Suprapubic skin (tissue), 4 donors: ENCODE measurements around the gene ADCY5. TPM values are rescaled to one million over a fixed set of nuclear protein-coding genes. Genes with fewer than 3 reads are reported as not detected.

Experiments used
- DNase-seq, 2 donors: peaks; one replicate each; pipeline ENCODE4 v3.0.0-alpha.2; 2019; ENCODE audit warnings: low spot score in 2 of 2
- H3K27ac ChIP-seq: fragments of 200-600 bp; sonication (generic); one replicate; pipeline ENCODE4 v1.5.1; 2019
- H3K27me3 ChIP-seq: fragments of 200-600 bp; sonication (generic); one replicate; pipeline ENCODE4 v1.5.1; 2019
- H3K36me3 ChIP-seq: fragments of 200-600 bp; sonication (generic); one replicate; pipeline ENCODE4 v1.5.1; 2019
- H3K4me1 ChIP-seq: fragments of 200-600 bp; sonication (generic); one replicate; pipeline ENCODE4 v1.5.1; 2019
- H3K4me3 ChIP-seq: fragments of 200-600 bp; sonication (generic); one replicate; pipeline ENCODE4 v1.5.1; 2019; ENCODE audit warnings: mild to moderate bottlenecking
- H3K9me3 ChIP-seq: fragments of 200-600 bp; sonication (generic); one replicate; pipeline ENCODE4 v1.5.1; 2019
- CTCF ChIP-seq, 2 donors: fragments of 200-600 bp in 1 of 2; fragments of 450-650 bp in 1 of 2; sonication (generic) in 1 of 2; IDR thresholded peaks; one replicate each; pipeline ENCODE4 v1.5.1; 2016 to 2019; ENCODE audit warnings: antibody characterized with exemption in 2 of 2, mild to moderate bottlenecking in 1 of 2, moderate library complexity in 1 of 2
- EP300 ChIP-seq: sonication (generic); formaldehyde crosslinking; IDR thresholded peaks from one replicate; pipeline ENCODE4 v1.6.1; 2017; ENCODE audit warnings: antibody characterized with exemption
- POLR2A ChIP-seq, 2 donors: fragments of 450-650 bp; IDR thresholded peaks; one replicate each; pipeline ENCODE4 v1.6.1; 2017; ENCODE audit warnings: antibody characterized with exemption in 2 of 2, mild to moderate bottlenecking in 2 of 2, moderate library complexity in 2 of 2
- POLR2AphosphoS5 ChIP-seq, 3 donors: sonication (generic); formaldehyde crosslinking; IDR thresholded peaks; one replicate each; pipeline ENCODE4 v1.6.1; 2017; ENCODE audit warnings: antibody characterized with exemption in 3 of 3
- WGBS: methylation state at CpG from one replicate; pipeline ENCODE4 v1.1.5; 2018; 5-methylcytosine and 5-hydroxymethylcytosine counted together
- total RNA-seq, 4 donors: library from RNA; depleted of rRNA; stranded (reverse); fragments of >200 nt; gene quantifications; one replicate each; pipeline ENCODE4 v1.1.0, GENCODE V29; 2016

Gene ADCY5
- total RNA-seq, 4 donors from 2014 or later, result 1.4 to 4.9 (median 4.0) TPM

- no peak for DNase-seq
- Histone ChIP-seq H3K27me3 (no peaks in the 10 kb centered on the region), H3K4me1 (no peaks in the 10 kb centered on the region), H3K36me3 (peaks cover 15% of the 10 kb centered on the region), H3K27ac (no peak overlapping the region), H3K9me3 (no peaks in the 10 kb centered on the region), H3K4me3 (no peak overlapping the region)
- TF ChIP-seq EP300 (no peak), POLR2AphosphoS5 (IDR thresholded peaks at IDR 0.05) (no peak), POLR2A (IDR thresholded peaks at IDR 0.05) (no peak), CTCF (IDR thresholded peaks at IDR 0.05) (no peak)
- 94% methylated on average over 5 of the region's 5 CpGs for WGBS
Observed at GRCh38 chr3:123262868-123263267, 186.0 kb downstream of the ADCY5 start.

- TF ChIP-seq POLR2AphosphoS5 (IDR thresholded peaks at IDR 0.05) (no peak), CTCF (IDR thresholded peaks at IDR 0.05) (no peak), POLR2A (IDR thresholded peaks at IDR 0.05) (no peak)
- Histone ChIP-seq H3K4me3 (no peak overlapping the region), H3K27ac (no peak overlapping the region), H3K4me1 (no peaks in the 10 kb centered on the region), H3K27me3 (no peaks in the 10 kb centered on the region), H3K36me3 (peaks cover 15% of the 10 kb centered on the region), H3K9me3 (no peaks in the 10 kb centered on the region)
- no peak for DNase-seq
- WGBS, result 78% methylated on average over 2 of the region's 2 CpGs
Observed at GRCh38 chr3:123262226-123262625, 186.7 kb downstream of the ADCY5 start.

- no peaks in the 10 kb centered on the region for H3K27me3 ChIP-seq
- no peaks in the 10 kb centered on the region for H3K4me1 ChIP-seq
- no peak for DNase-seq
- no peak overlapping the region for H3K4me3 ChIP-seq
- H3K27ac ChIP-seq, result no peak overlapping the region
- peaks cover 15% of the 10 kb centered on the region for H3K36me3 ChIP-seq
- H3K9me3 ChIP-seq, result no peaks in the 10 kb centered on the region
- 87% methylated on average over 3 of the region's 3 CpGs for WGBS
- no peak for TF ChIP-seq CTCF (IDR thresholded peaks at IDR 0.05)
- no peak for TF ChIP-seq POLR2AphosphoS5 (IDR thresholded peaks at IDR 0.05)
- TF ChIP-seq POLR2A (IDR thresholded peaks at IDR 0.05), result no peak
- TF ChIP-seq EP300, result no peak
Observed at GRCh38 chr3:123261666-123262065, 187.2 kb downstream of the ADCY5 start.

- no peak overlapping the region for H3K27ac ChIP-seq
- peaks cover 12% of the 10 kb centered on the region for H3K36me3 ChIP-seq
- H3K4me3 ChIP-seq, result no peak overlapping the region
- no peak for TF ChIP-seq POLR2AphosphoS5 (IDR thresholded peaks at IDR 0.05)
- TF ChIP-seq CTCF (IDR thresholded peaks at IDR 0.05), result peak; percentile 4 to 41
- H3K27me3 ChIP-seq, result no peaks in the 10 kb centered on the region
- WGBS, result 55% methylated on average over 3 of the region's 3 CpGs
- DNase-seq, result no peak
- no peaks in the 10 kb centered on the region for H3K9me3 ChIP-seq
- H3K4me1 ChIP-seq, result no peaks in the 10 kb centered on the region
Observed at GRCh38 chr3:123258811-123259420, 190.0 kb downstream of the ADCY5 start.

GRCh38 chr3:123258359-123258758, 190.5 kb downstream of the ADCY5 start:
- Histone ChIP-seq H3K36me3 (peaks cover 6% of the 10 kb centered on the region), H3K4me1 (no peaks in the 10 kb centered on the region), H3K27ac (no peak overlapping the region), H3K4me3 (no peak overlapping the region), H3K9me3 (no peaks in the 10 kb centered on the region), H3K27me3 (no peaks in the 10 kb centered on the region)
- TF ChIP-seq EP300, result no peak
- TF ChIP-seq POLR2A (IDR thresholded peaks at IDR 0.05), result no peak
- TF ChIP-seq CTCF (IDR thresholded peaks at IDR 0.05), result no peak
- TF ChIP-seq POLR2AphosphoS5 (IDR thresholded peaks at IDR 0.05), result no peak
- DNase-seq, result no peak
